Measurements from ENCODE around the gene MOCS3. TPM values are rescaled to one million over a fixed set of nuclear protein-coding genes. Genes with fewer than 3 reads are reported as not detected.

The MOCS3 gene
- total and polyA plus RNA-seq, 10 of the 15 experiments (the other 5 are each of a cell fraction or from before 2014, with no cell fraction given), result 0.87 to 5.9 (median 3.6) TPM

- CTCF ChIA-PET, result no interaction called here
- Histone ChIP-seq H3K27me3 (replicated peaks in 1 of 2; ENCODE audit: control insufficient read depth in 2 of 2, insufficient read depth in 2 of 2, low read length in 1 of 2) (no peaks in the 10 kb centered on the region), H2AFZ (ENCODE audit: control insufficient read depth, low read depth, low read length) (no peak overlapping the region), H4K20me1 (ENCODE audit: control insufficient read depth, insufficient read depth) (no peaks in the 10 kb centered on the region), H3K36me3 (ENCODE audit: control insufficient read depth in 2 of 2, insufficient read depth in 2 of 2, low read length in 1 of 2) (peaks cover 14 to 40% of the 10 kb centered on the region in 2 experiments), H3K4me3 (no peak overlapping the region), H3K27ac (ENCODE audit: control insufficient read depth, insufficient read depth) (no peak overlapping the region), H3K9ac (ENCODE audit: control insufficient read depth, insufficient read depth, low read length) (no peak overlapping the region), H3K4me1 (ENCODE audit: control insufficient read depth, insufficient read depth, low read length) (no peaks in the 10 kb centered on the region), H3K4me2 (ENCODE audit: control insufficient read depth, insufficient read depth) (no peak overlapping the region), H3K79me2 (ENCODE audit: control insufficient read depth, insufficient read depth, low read length) (no peaks in the 10 kb centered on the region), H3K9me3 (replicated peaks; ENCODE audit: control insufficient read depth, insufficient read depth, low read length) (no peaks in the 10 kb centered on the region)
- POLR2A ChIA-PET, result no interaction called here
- intact Hi-C loops (cut with micrococcal nuclease; ENCODE audit: unreplicated experiment), result no loop called here
- RAD21 ChIA-PET (ENCODE audit: unreplicated experiment), result no interaction called here
- in situ Hi-C loops (cut with MboI), result no loop called here
- SMC1A ChIA-PET (ENCODE audit: uncharacterized antibody, unreplicated experiment), result no interaction called here
- FAIRE-seq (no peak), DNase-seq (ENCODE audit: low read depth, low spot score) (no peak), ATAC-seq (no peak)
- WGBS (ENCODE audit: insufficient coverage, insufficient replicate concordance, low lambda C conversion rate, missing lambda C conversion rate), result 95% methylated on average over 7 of the region's 7 CpGs
- BruUV-seq (replicated peaks), result no TSS peak
- TF ChIP-seq TCF7 (IDR thresholded peaks at IDR 0.05; ENCODE audit: borderline replicate concordance) (no peak), SUZ12 (IDR thresholded peaks at IDR 0.05; ENCODE audit: unreplicated experiment) (no peak), SMAD5 (IDR thresholded peaks at IDR 0.05; ENCODE audit: low read depth) (no peak), SMARCA5 (IDR thresholded peaks at IDR 0.05) (no peak), USF1 (IDR thresholded peaks at IDR 0.05; ENCODE audit: borderline replicate concordance, extremely low read length, insufficient read depth, low read depth, low read length) (no peak), CUX1 (IDR thresholded peaks at IDR 0.05; ENCODE audit: insufficient replicate concordance, low read depth, low read length) (no peak), ZNF592 (IDR thresholded peaks at IDR 0.05) (no peak), USF2 (IDR thresholded peaks at IDR 0.05; ENCODE audit: borderline replicate concordance, low read depth, low read length) (no peak), MTA2 (IDR thresholded peaks at IDR 0.05; ENCODE audit: low read depth) (no peak), PML (IDR thresholded peaks at IDR 0.05; ENCODE audit: low read length) (no peak), ZNF274 (IDR thresholded peaks at IDR 0.05; ENCODE audit: insufficient read depth, insufficient read length) (no peak), BCL3 (IDR thresholded peaks at IDR 0.05; ENCODE audit: borderline replicate concordance, insufficient read depth, low read depth, low read length, poor library complexity, severe bottlenecking) (no peak)
These were observed 15.5 kb upstream of the MOCS3 start for GRCh38 chr20:50943069-50943468.
